ENCODE data around the gene ZNF586. TPM values are rescaled to one million over a fixed set of nuclear protein-coding genes. Genes with fewer than 3 reads are reported as not detected.
"Not testable (repeated sequence)": the region's sequence is repeated elsewhere in the genome, so short reads cannot be mapped to it uniquely, and the experiment has no call there.

The ZNF586 gene
- total RNA-seq, 2 experiments from 2014 or later = 20.4 to 23.0 TPM

GRCh38 chr19:57771417-57771816, 1.9 kb downstream of the ZNF586 start:
- DNase-seq = no peak
- Mint-ChIP-seq H3K36me3 (peaks cover 70% of the 10 kb centered on the region), H3K4me1 (peaks cover 44% of the 10 kb centered on the region), H3K27ac (no peak overlapping the region), H3K27me3 (no peaks in the 10 kb centered on the region), H3K4me3 (peak overlapping the region; percentile 12), H3K9me3 (ENCODE audit: low read depth) (peaks cover 27% of the 10 kb centered on the region)
- CTCF ChIA-PET = no interaction called here
- no peak for ATAC-seq

DNA sequence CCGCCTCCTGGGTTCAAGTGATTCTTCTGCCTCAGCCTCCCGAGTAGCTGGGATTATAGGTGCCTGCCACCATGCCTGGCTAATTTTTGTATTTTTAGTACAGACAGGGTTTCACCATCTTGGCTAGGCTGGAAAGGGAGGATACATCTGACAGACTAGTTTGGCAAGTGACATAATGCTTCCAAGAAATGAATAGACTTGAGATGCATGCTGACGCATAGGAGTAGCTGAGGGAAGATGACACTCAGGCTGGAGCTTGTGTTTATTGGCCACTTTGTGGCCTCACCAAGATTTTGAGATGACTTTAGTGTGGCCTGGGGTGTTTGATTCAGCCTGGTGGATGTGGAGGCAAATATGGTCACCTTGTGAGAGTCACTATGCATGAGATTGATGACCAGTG, 4.0 kb downstream of the ZNF586 start:
- peaks cover 44% of the 10 kb centered on the region for H3K4me1 Mint-ChIP-seq
- no peak overlapping the region for H3K4me3 Mint-ChIP-seq
- ATAC-seq (no peak), DNase-seq (no peak)
- H3K27ac Mint-ChIP-seq = peak overlapping the region; percentile 32
- CTCF ChIA-PET = no interaction called here
- peaks cover 79% of the 10 kb centered on the region for H3K36me3 Mint-ChIP-seq
- no peaks in the 10 kb centered on the region for H3K27me3 Mint-ChIP-seq
- H3K9me3 Mint-ChIP-seq (ENCODE audit: low read depth) = peaks cover 38% of the 10 kb centered on the region

DNA sequence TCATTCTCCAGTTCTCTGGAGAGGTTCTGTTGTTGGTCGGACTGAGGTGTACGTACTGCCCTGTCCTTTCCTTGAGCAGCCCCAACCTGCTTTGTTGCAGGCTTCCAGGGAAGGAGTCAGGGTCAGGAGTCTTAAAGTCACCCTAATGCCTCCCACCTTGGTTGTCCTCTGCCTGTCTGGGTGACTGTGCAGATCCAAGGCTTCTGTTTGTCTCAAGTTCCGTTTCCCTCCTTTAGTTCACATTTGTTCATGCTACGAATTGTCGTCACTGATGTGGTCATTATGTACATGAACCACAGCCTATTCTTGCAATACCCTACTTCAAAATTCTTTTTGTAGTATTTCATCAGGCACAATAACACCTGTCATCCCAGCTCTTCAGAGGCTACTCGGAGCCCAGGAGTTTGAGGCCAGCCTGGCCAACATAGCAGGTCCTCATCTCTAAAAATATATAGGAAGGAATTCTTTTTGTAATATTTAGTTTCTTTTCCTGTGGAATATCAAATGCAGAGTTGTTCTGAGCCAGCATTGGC, 7.4 kb downstream of the ZNF586 start:
- Mint-ChIP-seq H3K4me3 (no peak overlapping the region), H3K9me3 (ENCODE audit: low read depth) (peaks cover 60% of the 10 kb centered on the region), H3K36me3 (peaks cover 89% of the 10 kb centered on the region), H3K27ac (no peak overlapping the region), H3K27me3 (no peaks in the 10 kb centered on the region), H3K4me1 (peaks cover 24% of the 10 kb centered on the region)
- CTCF ChIA-PET = no interaction called here
- ATAC-seq (no peak), DNase-seq (no peak)

DNA sequence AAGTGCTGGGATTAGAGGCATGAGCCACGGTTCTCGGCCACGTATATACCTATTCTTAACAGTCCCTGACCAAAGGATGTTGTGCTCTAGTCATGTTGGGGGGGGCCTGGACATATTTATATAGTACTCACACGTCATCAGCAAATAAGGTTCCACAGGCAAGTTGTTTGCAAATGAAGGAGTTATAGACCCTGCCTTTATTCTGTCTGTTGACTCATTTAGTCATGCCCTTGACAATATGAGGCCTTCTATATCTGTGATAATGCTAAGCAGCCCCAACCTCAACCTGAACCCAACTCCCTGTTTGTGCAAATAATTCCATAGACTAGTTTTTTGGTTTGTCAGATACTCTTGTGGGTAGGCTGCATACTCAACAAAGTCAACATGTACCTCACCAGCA, 8.9 kb downstream of the ZNF586 start:
- no peak overlapping the region for H3K27ac Mint-ChIP-seq
- CTCF ChIA-PET = interaction anchor here (0.7 kb wide), 1 partner anchor 308 kb away, joined by 4 read pairs; no protein-coding TSS in a partner anchor
- H3K4me3 Mint-ChIP-seq = no peak overlapping the region
- peaks cover 11% of the 10 kb centered on the region for H3K4me1 Mint-ChIP-seq
- H3K9me3 Mint-ChIP-seq (ENCODE audit: low read depth) = peaks cover 53% of the 10 kb centered on the region
- peaks cover 83% of the 10 kb centered on the region for H3K36me3 Mint-ChIP-seq
- ATAC-seq (no peak), DNase-seq (no peak)
- no peaks in the 10 kb centered on the region for H3K27me3 Mint-ChIP-seq

- peaks cover 48% of the 10 kb centered on the region for H3K9me3 Mint-ChIP-seq (ENCODE audit: low read depth)
- H3K27ac Mint-ChIP-seq = no peak overlapping the region
- peaks cover 80% of the 10 kb centered on the region for H3K36me3 Mint-ChIP-seq
- ATAC-seq (no peak), DNase-seq (no peak)
- H3K4me3 Mint-ChIP-seq = no peak overlapping the region
- peaks cover 6% of the 10 kb centered on the region for H3K4me1 Mint-ChIP-seq
- H3K27me3 Mint-ChIP-seq = no peaks in the 10 kb centered on the region
- CTCF ChIA-PET = no interaction called here
Measured at GRCh38 chr19:57779220-57779845, 9.9 kb downstream of the ZNF586 start.

GRCh38 chr19:57786286-57786685, 16.8 kb downstream of the ZNF586 start:
- CTCF ChIA-PET = no interaction called here
- peaks cover 36% of the 10 kb centered on the region for H3K9me3 Mint-ChIP-seq (ENCODE audit: low read depth)
- peaks cover 19% of the 10 kb centered on the region for H3K4me1 Mint-ChIP-seq
- no peak overlapping the region for H3K4me3 Mint-ChIP-seq
- peaks cover 67% of the 10 kb centered on the region for H3K36me3 Mint-ChIP-seq
- no peak for ATAC-seq
- H3K27ac Mint-ChIP-seq = no peak overlapping the region
- H3K27me3 Mint-ChIP-seq = no peaks in the 10 kb centered on the region
- no peak for DNase-seq

GRCh38 chr19:57786906-57787305, 17.4 kb downstream of the ZNF586 start:
- ATAC-seq (no peak), DNase-seq (no peak)
- H3K9me3 Mint-ChIP-seq (ENCODE audit: low read depth) = peaks cover 35% of the 10 kb centered on the region
- peaks cover 19% of the 10 kb centered on the region for H3K4me1 Mint-ChIP-seq
- H3K36me3 Mint-ChIP-seq = peaks cover 67% of the 10 kb centered on the region
- no peak overlapping the region for H3K27ac Mint-ChIP-seq
- H3K27me3 Mint-ChIP-seq = no peaks in the 10 kb centered on the region
- CTCF ChIA-PET = no interaction called here
- no peak overlapping the region for H3K4me3 Mint-ChIP-seq

DNA sequence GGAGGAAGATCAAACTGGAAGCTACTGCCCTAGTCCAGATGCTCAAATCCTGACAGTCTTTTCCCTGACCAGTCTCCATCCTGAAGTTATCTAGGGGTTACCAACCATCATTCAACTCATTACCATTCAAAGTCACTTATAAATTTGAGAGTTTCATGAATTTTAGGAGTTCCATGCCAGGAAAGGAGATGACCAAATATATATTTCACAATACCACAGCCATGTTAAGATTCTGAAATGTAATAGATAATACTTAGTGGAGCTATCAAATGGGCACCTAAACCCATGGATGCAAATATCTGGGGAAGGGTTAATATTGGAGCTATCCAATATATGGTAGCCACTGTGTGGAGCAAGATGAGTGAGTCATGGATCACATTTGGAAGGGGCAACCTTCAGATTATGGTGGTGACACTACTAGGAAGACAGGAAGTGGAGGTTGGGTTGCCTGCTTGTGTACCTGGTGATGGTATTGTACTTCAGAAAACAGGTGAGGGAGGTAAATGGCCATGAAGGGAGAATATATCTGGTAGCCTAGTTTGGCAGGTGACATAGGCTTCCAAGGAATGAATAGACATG, 18.7 kb downstream of the ZNF586 start:
- DNase-seq (no peak), ATAC-seq (no peak)
- Mint-ChIP-seq H3K36me3 (peaks cover 68% of the 10 kb centered on the region), H3K4me3 (no peak overlapping the region), H3K9me3 (ENCODE audit: low read depth) (peaks cover 35% of the 10 kb centered on the region), H3K4me1 (peaks cover 19% of the 10 kb centered on the region), H3K27me3 (no peaks in the 10 kb centered on the region), H3K27ac (peak overlapping the region; percentile 57)
- CTCF ChIA-PET = no interaction called here

- H3K27ac Mint-ChIP-seq = no peak overlapping the region
- H3K36me3 Mint-ChIP-seq = peaks cover 70% of the 10 kb centered on the region
Measured at GRCh38 chr19:57789288-57789687, 19.8 kb downstream of the ZNF586 start.

GRCh38 chr19:57796580-57796979, 27.1 kb downstream of the ZNF586 start:
- CTCF ChIA-PET = interaction anchor here (0.6 kb wide), 1 partner anchor 53 kb away, joined by 3 read pairs; no protein-coding TSS in a partner anchor
- H3K4me3 Mint-ChIP-seq; H3K27me3 Mint-ChIP-seq; DNase-seq; H3K27ac Mint-ChIP-seq; H3K9me3 Mint-ChIP-seq (ENCODE audit: low read depth); ATAC-seq; H3K4me1 Mint-ChIP-seq: not testable (repeated sequence)
- H3K36me3 Mint-ChIP-seq = peaks cover 47% of the 10 kb centered on the region

More at GRCh38 chr19:57789288-57789687, 19.8 kb downstream of the ZNF586 start:
- CTCF ChIA-PET = no interaction called here
- Mint-ChIP-seq H3K27me3 (no peaks in the 10 kb centered on the region), H3K4me3 (no peak overlapping the region), H3K4me1 (peaks cover 19% of the 10 kb centered on the region), H3K9me3 (ENCODE audit: low read depth) (peaks cover 35% of the 10 kb centered on the region)
- ATAC-seq (no peak), DNase-seq (no peak)

DNA sequence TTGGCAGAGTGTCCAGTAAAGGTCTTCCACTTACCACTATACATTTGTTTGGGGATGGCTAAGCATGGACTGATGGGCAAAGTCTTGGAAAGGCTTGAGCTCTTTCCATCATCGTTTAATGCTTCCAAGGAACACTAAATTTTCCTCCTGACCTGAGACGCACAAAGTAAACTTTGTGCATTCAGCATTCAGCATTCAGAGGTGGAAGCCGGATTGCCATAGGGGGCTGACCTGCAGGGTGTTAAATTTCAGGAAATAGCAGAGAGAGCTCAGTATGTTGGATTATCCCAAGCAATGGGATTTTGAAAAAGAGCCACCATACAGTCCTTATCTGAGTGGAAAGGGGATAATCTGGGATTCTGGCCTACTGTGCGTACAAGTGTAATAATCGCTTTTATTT, 31.2 kb downstream of the ZNF586 start:
- CTCF ChIA-PET = no interaction called here
- Mint-ChIP-seq H3K27ac (no peak overlapping the region), H3K4me3 (no peak overlapping the region), H3K9me3 (ENCODE audit: low read depth) (no peaks in the 10 kb centered on the region), H3K4me1 (peaks cover 27% of the 10 kb centered on the region), H3K36me3 (peaks cover 39% of the 10 kb centered on the region), H3K27me3 (no peaks in the 10 kb centered on the region)
- ATAC-seq (no peak), DNase-seq (no peak)

GRCh38 chr19:57802269-57802668, 32.8 kb downstream of the ZNF586 start:
- Mint-ChIP-seq H3K27me3 (no peaks in the 10 kb centered on the region), H3K36me3 (peaks cover 35% of the 10 kb centered on the region), H3K4me3 (no peak overlapping the region), H3K4me1 (peaks cover 28% of the 10 kb centered on the region), H3K9me3 (ENCODE audit: low read depth) (no peaks in the 10 kb centered on the region), H3K27ac (peak overlapping the region; percentile 14)
- ATAC-seq = no peak
- CTCF ChIA-PET = no interaction called here
- DNase-seq = no peak

GRCh38 chr19:57803265-57803593, 33.8 kb downstream of the ZNF586 start:
- peak overlapping the region; percentile 44 for H3K4me3 Mint-ChIP-seq
- H3K9me3 Mint-ChIP-seq (ENCODE audit: low read depth) = no peaks in the 10 kb centered on the region
- CTCF ChIA-PET = no interaction called here
- H3K27ac Mint-ChIP-seq = peak overlapping the region; percentile 20
- H3K36me3 Mint-ChIP-seq = peaks cover 43% of the 10 kb centered on the region
- peaks cover 26% of the 10 kb centered on the region for H3K4me1 Mint-ChIP-seq
- H3K27me3 Mint-ChIP-seq = no peaks in the 10 kb centered on the region
- ATAC-seq (no peak), DNase-seq (no peak)

DNA sequence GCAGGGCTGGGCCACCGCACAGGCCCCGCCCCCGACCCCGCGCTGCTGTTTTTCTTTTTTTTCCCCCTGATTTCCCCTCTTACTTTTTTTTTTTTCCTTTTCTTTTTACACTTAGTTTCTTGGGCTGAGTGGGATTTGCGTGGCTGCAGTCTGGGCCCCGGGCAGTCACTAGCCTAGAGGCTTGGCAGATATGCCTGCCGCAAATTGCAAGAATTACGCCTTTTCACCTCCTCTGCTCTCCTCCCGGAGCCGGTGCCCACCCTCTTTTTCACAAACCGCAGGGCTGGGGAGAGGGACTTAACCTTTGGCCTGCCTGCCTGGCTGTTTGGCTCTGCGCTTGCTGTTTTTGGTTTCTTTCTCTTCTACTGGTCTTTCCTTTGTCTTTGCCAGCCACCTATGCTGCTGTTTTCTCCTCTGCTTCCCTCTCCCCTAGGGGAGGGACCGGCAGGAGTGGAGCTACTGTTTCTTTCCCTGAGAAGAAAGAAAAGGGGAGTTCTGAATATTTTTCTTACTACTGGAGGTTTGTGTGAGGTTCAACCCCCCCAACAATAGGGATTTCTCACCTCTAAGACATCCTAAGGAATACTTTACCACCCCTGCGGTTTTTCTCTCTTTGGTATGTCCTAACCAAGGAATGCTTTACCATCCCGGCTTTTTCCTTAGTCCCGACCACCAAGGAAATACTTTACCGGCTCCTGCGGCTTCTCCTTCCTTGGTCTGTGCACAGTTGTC, 34.3 kb downstream of the ZNF586 start:
- Mint-ChIP-seq H3K36me3 (peaks cover 47% of the 10 kb centered on the region), H3K4me1 (peaks cover 20% of the 10 kb centered on the region), H3K9me3 (ENCODE audit: low read depth) (no peaks in the 10 kb centered on the region), H3K4me3 (peak overlapping the region; percentile 44), H3K27me3 (no peaks in the 10 kb centered on the region), H3K27ac (peak overlapping the region; percentile 20)
- ATAC-seq (no peak), DNase-seq (no peak)
- CTCF ChIA-PET = no interaction called here

All from activated CD8-positive, alpha-beta memory T cell treated with anti-CD3 and anti-CD28 coated beads, Interleukin-2, amount 10 ng/mL, durations not matched to agents 7 days and 5 days (primary cell).